Measurements from ENCODE around the gene UPP2.

UPP2 gene

DNA sequence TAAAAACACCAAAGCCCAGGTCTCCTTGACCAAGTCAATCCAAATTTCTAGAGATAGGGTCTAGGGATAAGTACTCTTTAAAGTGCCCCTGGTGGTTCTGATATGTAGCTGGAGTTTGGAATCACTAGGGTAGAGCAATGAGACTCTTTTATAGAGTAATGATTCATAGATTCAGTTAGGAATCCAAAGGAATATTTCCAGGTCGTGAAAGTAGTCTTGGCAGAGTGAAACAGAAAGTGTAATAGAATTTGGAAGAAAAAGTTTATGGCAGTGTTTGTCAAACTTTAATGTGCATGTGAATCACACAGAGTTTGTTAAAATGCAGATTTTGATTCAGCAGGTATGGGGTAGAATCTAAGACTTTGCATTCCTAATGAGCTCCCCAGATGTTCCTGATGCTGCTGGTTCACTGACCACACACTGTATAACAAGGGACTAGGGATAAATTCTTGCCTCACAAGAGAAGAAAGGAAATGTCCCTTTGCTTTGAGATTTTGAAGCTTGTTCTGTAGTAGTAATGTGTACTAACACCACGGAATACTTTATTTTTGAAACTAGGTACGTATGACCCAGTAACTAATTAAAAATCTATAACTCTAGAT is 1.8 kb downstream of the UPP2 start:
- in situ Hi-C loops (cut with MboI; ENCODE audit: low sequenced_read_pairs): no loop called here

DNA sequence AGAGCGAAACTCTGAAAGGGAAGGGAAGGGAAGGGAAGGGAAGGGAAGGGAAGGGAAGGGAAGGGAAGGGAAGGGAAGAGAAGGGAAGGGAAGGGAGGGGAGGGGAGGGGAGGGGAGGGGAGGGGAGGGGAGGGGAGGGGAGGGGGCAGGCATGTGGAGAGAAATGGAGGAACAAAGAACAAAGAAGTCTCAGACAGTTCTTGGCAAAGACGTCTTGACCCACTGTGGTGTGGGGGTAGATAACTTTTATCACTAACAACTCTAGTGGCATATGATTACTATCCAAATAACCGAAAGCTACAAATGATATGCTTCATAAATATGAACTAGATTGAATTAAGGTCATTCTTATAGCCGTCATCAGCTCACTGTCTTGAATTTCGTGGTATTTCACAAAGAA is 3.2 kb downstream of the UPP2 start:
- in situ Hi-C loops (cut with MboI; ENCODE audit: low sequenced_read_pairs): no loop called here

DNA sequence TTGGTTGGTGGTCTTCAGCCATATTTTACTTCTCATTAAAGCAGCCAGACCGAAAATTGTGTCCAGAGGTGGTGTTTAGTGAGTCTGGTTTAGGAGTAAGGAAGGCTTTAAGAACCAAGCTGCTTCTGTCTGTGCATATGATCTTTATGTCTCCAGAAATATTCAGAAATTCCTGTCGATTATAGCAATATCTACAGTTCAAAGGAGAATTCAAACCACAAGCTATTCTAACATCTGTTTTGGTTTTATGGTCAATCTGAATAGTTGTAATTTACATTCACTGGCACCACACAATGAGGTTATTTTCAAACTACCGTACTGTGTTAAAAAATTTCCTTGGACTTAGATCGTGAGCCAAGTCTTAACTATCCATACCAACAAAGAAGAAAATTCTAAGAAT is 11.3 kb downstream of the UPP2 start:
- in situ Hi-C loops (cut with MboI; ENCODE audit: low sequenced_read_pairs): no loop called here

DNA sequence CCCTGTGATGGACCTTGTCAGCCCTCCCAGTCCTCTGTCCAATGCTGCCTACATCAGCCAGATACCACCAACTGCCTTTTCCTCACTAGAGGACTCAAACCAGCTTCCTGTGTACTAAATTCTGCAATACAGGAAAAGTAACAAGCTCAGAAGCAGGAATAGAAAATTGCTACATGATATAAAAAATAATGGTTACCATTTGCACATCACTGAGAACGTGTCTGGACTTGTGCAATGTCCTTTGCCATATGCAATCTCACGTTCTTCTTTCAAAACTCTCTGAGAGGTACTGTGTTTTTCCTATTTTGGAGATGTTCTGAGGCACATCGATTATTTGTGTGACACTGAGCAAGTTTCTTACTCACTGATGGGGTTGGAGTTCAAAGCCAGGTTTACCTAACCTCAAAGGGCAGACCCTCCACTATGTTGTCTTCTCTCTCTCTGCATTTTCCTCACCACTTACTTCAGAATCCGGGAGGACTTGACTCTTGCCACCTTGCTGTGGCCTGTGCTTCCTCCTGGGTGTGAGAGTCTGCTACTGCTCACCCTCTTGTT is 12.1 kb downstream of the UPP2 start:
- in situ Hi-C loops (cut with MboI; ENCODE audit: low sequenced_read_pairs): no loop called here

DNA sequence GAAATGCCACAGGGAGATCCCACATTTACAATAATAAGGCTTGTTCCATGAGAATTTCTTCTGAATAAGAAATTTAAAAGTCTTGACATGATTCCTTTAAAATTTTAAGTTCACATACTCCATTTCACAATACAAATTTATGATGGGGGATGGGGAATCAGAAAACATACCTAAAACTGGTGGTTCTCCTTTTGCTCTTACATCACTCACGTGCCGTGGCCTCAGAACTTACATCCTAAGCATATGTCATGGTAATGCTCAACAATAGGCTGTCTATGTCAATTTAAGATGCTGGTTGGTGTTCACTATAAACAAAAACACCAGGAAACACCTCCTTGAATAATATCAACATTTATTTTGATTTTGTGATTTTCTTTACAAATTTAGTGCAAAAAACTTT is 12.8 kb downstream of the UPP2 start:
- in situ Hi-C loops (cut with MboI; ENCODE audit: low sequenced_read_pairs): no loop called here

DNA sequence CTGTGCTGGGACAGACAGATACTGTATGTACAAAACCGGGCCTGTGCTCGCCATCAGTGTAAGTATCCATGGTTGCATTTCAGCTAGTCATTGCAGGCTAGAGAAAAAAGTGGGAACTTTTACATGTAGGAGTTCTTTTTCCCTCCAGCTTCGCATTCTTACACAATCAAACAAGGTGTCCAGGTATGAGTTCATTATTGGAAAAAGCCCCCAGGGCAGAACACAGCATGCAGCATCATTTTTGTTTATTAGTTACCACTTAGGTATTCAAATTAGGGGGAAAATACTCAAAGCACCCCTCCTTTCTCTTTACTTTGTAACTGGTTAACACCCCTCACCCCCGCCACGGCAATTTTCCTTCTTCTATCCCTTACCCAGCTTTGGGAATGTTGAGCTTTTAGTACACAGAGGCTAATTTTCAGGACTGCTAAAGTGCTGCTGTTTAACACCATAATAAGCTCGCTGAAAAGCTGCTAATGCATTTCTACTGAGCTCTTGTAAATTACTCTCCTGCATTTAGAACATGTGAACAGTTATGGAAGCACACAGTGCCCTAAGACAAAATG is 13.6 kb downstream of the UPP2 start:
- in situ Hi-C loops (cut with MboI; ENCODE audit: low sequenced_read_pairs): no loop called here

DNA sequence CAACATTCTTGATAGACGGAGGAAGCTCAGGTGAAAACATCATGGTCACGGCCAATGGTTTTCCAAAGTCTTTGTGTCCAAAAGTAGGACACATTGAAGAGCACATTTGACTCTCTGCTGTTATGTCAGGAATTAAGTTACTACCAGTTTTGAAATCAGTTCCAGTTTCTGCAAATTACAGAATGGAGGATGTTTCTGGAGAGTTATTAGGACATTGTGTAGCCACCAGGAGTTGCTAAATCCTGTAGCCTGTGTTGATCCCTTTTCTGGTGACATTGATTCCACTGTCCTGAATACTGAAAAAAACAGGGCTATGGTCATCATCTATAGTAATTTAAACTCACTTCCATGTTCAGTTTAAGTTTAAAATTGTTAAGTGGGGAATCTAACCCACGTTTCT is 15.3 kb downstream of the UPP2 start:
- in situ Hi-C loops (cut with MboI; ENCODE audit: low sequenced_read_pairs): no loop called here

DNA sequence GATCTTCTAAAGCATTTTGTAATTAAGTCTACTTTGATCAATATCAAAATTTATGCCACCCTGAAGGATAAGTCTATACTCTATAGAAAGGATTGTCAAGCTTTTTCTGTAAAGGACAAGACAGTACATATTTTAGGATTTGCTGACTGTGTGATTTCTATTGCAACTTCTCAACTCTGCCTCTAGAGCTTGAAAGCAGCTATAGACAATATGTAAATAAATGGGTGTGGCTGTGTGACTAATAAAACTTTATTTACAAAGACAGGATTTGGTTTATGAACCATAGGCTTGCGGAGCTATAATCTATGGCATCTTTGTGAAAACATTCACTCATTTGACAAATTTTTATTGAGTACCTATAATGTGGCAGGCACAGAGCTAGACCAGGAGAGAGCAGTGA is 18.4 kb downstream of the UPP2 start:
- in situ Hi-C loops (cut with MboI; ENCODE audit: low sequenced_read_pairs): no loop called here

DNA sequence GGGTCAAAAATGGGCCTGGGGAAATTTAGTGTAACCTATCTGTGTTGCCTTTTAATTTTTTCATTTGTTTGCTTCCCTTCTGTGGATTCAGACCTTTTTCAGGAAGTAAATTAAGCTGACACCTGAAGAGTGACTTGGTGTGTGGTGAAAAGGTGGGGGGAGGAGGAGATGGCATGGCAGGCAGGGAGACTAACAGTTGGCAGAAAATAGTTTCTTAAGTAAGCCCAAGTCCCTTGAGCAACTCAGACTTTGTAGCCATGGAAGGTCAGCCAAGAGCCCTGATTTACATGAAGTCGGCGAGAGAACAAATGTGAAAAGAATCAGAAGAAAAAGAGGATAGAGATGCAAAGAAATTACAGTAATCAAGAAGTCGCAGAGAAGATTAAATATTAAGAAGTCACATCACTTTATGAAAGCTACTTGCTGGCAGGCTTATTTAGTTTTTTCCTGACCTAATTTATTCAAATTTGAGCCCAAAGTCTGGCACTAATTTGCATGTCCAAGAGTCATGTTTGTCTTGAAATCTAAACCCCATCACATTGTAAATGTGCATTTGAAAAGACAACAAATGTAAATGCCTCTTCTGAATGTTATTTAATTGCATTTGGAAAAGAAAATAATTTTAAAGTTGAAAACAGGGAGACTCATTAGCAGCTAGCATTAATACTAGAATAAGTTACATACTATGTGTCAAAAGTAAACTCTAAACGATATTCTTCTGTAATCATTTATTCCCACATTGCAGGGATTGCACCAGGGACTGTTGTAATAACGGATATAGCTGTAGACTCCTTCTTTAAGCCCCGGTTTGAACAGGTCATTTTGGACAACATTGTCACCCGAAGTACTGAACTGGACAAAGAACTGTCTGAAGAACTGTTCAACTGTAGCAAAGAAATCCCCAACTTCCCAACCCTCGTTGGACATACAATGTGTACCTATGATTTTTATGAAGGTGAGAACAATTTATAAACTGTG is 19.3 kb downstream of the UPP2 start:
- in situ Hi-C loops (cut with MboI; ENCODE audit: low sequenced_read_pairs): no loop called here

DNA sequence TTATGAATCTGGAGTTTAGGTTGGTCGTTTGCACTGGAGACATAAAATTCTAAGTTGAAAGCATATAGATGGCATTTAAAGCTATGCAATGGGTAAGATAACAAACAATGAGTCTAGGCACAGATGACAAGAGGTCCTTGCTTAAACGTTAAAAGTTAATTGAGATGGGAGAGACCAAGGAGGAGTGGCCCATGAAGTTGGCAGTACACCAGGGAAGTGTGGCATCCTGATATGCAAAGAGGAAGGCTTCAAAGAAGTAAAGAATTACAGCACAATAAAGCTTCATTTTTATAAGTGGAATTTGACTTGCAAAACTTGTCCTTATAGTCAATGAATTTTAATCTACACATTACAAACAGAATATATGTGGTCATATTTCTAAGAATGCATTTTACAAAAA is 23.2 kb downstream of the UPP2 start:
- in situ Hi-C loops (cut with MboI; ENCODE audit: low sequenced_read_pairs): no loop called here

DNA sequence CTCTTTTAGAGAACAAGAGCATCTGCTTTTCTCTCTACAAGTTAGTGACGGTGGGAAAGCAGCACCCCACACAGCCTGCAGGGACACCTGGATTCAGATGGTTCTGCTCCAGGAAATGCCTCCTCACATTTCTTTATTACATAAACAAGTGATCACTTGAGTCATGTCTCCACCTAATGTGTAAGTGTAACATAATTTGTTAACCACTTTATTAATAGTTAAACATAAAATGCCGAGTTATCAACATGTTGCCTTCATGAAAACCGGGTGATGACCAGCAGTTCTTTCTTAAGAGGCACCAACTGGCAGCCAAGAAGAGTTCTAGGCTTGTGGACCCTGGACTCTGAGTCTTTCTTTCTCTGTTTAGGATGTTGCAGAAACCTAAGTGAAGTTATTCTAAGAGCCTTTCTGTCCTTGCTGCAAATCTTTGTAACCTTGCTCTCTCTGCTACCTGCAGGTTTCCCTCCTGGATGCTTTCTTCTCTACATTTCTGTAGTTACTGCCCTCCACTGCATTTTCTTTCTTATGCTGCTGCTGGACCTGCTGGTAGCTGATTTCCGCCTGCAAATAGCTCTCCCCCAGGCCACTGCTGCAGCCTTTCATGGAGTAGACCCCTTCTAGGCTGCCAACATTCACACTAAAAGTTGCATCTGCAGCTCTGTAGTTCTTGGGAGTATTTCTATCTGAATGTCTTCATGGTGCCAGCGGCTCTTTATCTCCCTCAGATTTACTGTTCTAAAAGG is 24.3 kb downstream of the UPP2 start:
- in situ Hi-C loops (cut with MboI; ENCODE audit: low sequenced_read_pairs): no loop called here

DNA sequence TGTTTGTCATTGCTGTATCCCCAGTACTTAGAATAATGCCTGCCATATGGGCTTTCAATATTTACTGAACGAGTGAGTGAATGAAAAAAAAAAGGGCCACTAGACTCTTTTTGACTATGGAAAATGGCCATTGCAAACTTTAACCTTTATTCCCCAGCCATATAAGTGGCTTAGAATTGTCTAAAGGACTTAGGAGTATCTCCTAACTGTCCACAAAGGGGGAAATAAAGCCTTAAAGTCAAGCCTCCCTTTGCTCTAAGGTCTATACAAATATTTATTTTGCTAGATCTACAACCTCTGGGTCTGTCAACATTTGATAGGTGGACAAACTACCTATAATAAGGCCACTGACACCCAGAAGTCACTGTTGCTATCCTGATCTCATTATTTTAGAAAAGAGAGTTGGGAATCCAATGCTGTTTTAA is 25.7 kb downstream of the UPP2 start:
- in situ Hi-C loops (cut with MboI; ENCODE audit: low sequenced_read_pairs): no loop called here

DNA sequence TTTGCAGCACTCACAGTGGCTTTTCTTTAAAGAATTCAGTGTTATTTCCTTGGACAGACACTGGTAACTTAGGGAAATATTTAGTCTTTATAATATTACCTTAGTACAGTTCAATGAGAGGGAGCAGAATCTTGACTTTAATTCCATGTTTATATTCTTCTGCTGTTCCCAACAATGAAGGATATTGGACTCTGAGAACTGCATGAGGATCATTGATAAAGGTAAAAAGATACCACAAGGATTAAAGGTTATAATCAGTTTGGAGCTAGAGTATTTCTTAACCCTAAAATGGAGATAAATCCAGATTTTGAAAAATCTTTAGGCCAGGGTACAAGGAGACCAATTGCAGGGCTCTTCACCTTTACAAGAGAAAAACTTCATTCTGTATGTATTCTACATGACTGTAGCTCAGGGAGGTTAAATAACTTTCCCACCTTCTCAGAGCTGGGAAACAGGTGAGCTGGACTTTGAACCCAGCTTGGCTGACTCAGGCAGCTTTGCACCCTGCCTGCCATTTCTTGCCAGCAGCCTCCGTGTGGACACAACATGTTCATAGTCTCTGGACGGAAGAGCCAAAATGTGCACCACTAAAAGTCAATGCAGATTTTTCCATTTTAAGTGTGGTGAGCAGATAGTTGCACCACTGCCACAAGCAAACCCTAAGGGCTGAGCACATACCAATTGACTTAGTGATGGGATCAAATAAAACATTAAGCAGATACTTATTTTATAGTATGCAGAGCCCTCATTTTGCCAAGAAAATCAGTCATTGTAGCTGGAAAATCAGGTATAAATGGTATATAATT is 26.7 kb downstream of the UPP2 start:
- in situ Hi-C loops (cut with MboI; ENCODE audit: low sequenced_read_pairs): no loop called here

DNA sequence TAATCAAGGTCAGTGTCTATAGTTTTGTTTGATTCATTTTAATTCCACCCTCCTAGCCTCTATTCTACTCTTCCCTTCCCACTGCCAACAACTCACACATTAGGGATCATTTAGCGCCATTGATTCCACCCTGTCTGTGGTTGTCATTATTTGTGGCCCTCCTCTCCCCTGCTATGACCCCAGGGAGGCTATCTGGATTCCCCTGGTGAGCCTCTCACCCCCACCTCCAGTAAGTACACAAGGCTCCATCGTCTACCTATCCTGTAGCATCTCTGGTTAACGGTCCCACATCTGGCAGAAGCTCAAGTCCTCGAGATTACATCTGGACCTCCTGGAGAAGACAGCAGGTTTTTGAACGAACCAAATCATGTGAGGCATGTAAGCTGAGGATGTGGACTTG is 27.4 kb downstream of the UPP2 start:
- in situ Hi-C loops (cut with MboI; ENCODE audit: low sequenced_read_pairs): no loop called here

DNA sequence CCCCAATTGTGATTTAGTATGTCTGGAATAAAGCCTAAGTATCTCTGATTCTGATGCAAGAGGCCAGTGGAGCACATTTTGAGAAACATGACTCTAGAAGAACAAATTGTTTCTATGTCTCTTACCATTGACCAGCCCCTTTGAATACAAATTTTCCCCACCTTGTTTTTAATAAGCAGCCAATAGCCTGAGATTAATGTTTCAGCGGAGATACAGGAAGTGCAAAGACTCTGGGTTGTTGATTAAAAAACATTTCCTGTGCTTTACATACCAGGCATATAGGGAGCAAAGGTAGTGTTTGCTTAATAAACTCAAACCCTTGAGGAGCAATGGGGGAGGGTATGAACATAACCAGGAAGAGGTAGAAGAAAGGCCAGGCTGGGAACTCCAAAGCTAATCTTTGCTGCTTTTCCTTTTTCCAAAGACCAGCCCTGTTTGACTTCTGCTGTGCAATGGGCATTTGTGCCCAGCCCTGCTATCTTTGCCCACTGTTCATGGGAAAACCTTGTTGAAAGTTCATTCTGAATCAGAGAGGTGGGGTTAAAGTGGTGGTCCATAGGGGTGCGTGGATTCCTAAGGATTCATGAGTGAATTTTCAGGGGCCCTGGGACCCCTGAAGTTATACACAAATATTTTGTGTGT is 29.3 kb downstream of the UPP2 start:
- in situ Hi-C loops (cut with MboI; ENCODE audit: low sequenced_read_pairs): no loop called here

DNA sequence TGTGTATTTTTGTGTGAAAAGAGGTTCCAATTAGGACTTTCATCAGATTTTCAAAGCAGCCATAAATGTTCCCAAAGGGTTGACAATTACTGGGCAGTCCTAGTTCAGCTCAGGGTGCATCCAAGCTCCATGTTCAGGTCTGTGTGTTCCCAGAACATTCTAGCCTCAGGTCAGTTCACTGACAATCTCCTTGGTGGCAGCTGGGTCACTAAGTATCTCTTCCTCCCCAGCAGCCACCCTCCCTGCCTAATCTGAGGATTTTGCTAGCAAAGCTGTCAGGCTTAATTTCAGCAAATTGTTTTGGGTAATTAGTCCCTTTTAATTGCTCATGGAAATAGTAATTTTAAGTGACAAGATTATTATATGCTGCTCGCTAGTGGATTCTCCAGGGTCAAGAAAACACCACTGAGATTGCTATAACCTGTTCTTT is 29.8 kb downstream of the UPP2 start:
- in situ Hi-C loops (cut with MboI; ENCODE audit: low sequenced_read_pairs): no loop called here

DNA sequence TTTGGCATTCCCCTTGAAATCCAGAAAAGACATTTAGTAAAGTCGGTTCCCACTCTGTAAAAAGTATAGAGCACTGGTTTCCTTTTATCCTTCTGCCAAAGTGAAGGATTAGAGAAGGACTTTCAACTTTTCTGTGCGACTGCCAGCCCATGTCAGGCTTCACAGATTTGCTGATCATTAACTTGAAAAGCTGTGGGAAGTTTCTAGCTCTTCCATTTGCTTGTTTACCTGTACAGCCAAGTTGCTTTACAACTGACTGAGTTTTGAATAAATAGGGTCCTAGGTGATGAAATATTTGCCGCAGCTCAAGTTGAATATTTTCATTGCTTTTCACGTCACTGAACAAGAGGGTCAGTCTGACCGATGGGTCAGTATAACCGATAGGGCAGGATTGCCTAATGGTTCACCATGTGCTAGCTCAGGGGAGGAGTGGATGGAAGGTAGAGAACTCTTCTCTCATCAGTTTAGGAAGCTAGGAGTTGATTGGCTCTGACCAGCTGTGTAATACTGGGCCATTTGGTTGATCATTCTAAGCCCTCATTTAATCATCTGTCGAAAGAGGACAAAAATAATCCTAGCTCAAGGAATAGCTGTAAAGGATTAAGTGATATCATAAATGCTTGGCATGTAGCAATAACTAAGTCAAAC is 30.4 kb downstream of the UPP2 start:
- in situ Hi-C loops (cut with MboI; ENCODE audit: low sequenced_read_pairs): no loop called here

DNA sequence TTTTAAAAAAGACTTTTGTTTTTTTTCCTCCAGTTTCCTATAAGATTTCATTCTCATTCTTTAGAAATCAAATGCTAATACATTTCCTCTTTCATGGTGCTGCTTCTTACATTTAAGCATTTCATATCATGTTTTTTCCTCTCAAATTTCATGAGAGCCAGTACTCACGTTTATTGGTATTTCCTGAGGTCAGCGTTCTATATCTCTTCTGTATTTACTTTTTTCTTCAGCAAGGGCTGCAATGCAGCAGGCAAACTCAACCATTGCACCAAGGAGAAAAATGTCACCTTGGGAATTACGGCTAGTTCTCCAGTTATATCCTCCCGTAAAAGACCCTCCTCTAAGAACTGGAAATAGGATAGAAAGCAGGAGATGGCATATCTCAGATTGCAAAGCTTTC is 32.4 kb downstream of the UPP2 start:
- in situ Hi-C loops (cut with MboI; ENCODE audit: low sequenced_read_pairs): no loop called here

DNA sequence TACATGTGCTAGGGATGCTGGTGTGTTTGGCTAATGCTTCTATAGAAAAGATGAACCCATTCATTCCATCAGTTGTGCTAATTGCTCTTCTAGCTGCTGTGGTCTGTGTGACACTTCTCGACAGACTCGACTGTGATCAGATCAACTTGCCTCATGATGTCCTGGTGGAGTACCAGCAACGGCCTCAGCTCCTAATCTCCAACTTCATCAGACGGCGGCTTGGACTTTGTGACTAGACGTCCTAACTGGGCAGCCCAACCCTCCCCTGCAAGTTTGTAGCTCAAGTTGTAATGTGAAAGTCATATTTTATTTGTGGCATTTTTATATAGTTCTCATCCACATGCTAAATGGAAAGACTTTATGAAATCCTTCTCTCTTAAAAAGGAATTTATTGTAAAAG is 33.0 kb downstream of the UPP2 start:
- in situ Hi-C loops (cut with MboI; ENCODE audit: low sequenced_read_pairs): no loop called here
